GM19238 (cell line): Measurements from ENCODE around the gene NHLRC4.

Experiments used
- DNase-seq: peaks from one replicate; pipeline ENCODE4 v3.0.0; 2011; ENCODE audit warnings: low spot score; ENCODE audit not compliant: insufficient read length

Gene NHLRC4

DNA sequence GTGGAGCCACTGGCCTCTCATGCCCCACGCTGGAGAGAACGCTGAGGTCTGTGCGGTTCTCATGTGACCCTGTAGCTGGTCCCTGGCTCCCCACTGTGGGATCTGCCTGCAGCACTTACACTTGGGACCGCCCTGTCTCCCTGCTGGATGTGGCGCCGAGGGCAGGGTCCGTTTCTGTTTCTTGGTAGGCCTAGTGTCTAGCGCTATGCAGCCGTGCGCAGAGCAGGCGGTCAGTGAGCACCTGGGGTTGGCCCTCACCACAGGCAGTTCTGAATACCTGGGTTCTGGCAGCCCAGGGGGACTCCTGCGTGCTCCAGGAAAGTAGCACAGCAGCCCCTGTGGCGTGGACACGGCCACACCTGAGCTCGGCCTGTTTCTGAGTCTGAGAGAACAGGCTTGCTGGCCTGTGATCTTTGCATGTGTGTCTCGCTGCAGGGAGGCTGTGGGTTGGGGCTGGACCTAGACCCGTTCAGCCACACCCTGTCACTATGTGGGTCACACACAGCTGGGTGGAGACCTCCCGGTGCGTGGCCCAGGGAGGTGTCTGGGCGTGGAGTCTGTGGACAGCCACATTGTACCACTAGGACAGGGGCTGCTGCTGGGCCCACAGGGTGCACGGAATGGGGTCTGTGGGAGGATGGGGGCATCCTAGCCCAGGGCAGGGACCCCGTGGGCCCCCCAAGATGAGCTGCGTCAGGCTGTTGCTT is 36.5 kb upstream of the NHLRC4 start:
- DNase-seq: no peak

DNA sequence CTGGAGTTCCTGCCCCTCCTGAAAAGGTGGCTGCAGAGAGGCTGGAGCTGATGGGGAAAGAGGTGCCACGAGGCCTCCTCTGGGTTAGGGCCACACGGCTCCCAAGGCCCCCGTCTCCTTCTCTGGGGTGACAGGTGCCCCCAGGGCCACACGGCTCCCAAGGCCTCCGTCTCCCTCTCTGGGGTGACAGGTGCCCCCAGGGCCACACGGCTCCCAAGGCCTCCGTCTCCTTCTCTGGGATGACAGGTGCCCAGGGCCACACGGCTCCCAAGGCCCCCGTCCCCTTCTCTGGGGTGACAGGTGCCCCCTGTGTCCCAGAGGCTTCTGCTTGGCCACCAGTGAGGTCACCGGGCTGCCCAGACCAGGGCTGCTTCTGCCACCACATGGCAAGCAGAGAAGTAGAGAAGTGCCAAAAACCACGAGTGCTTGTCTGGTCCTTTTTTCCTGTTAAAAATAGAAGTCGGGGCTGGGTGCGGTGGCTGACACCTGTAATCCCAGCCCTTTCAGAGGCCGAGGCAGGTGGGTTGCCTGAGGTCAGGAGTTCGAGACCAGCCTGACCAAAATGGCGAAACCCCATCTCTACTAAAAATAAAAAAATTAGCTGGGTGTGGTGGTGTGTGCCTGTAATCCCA is 35.2 kb upstream of the NHLRC4 start:
- no peak for DNase-seq

DNA sequence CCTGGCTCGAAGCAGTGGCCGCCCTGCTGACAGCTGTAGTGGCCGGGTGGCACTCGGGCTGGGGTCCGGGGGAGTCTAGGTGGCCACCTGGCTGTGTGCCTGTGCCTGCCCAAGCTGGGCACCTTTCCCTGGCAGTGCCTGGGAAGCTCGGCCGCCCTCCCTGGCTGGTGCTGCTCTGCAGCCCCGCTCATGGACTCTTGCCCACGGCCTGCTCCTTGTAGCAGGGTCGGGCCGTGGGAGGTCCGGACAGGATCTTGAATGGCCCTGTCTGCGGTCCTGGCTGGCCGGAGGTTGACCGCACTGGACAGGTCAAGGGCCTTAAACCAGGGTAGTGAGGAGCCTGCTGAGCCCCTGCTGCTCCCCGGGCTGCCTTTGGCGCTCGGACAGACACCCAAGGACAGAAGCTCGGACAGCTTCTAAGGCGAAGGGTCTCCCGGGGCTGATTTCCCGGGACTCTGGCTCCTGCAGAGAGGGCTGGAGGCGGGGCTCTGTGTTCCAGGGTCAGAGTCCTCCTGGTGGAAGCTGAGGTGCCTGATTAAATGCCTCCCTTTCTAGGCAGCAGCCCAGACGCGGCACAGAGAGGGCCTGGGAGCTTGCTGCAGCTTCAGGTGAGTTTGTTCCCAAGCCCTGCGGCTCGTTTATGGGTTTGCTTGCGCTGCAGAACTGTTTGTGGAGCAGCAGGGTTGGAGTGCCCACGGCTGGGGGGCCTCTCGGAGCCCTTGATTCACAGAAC is 33.2 kb upstream of the NHLRC4 start:
- no peak for DNase-seq

DNA sequence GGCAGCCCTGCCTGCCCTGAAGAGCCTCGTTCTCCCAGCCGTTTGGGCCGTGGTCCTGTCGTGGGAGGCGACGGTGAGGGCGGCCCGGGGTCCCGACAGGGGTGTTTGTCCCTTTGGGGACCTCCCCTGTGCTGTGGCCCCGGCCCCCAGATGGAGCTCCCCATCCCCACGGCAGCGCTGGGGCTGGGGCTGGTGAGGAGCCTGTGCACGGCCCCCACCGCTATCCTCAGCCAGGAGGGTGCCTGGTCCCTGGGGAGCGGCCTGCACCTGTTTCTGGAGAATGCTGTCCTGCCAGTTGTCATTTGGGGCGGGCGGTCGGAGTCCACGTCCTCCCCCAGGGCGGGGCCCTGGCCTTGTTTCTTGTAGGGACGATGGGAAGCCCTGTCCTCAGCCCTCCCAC is 32.7 kb upstream of the NHLRC4 start:
- no peak for DNase-seq

DNA sequence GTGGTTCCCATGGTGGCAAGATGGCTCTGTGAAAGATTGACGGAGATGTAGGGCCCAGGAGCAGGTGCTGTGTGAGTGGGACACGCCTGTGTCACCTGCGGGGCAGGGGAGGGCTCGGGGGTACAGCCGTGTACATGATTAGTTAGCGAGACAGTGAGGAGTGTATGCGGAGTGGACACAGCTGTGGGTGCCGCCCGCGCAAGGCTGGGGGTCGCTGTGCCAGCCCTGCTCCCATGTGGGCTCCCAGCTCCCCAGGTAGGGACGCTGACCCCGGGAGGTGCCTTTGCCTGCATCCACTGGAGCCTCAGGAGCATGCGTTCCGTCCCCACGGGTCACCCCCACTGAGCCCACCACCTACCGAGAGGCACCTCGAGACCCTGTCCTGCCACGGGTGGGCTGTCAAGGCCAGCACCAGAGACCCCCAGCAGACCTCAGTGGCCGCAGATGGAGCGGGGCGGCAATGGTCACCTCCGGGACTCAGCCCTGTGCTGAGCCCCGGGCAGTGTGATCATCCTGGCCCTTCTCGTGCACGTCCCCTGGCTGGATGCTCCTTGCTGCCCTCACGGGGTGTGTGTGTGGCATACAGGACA is 31.9 kb upstream of the NHLRC4 start:
- DNase-seq: no peak

DNA sequence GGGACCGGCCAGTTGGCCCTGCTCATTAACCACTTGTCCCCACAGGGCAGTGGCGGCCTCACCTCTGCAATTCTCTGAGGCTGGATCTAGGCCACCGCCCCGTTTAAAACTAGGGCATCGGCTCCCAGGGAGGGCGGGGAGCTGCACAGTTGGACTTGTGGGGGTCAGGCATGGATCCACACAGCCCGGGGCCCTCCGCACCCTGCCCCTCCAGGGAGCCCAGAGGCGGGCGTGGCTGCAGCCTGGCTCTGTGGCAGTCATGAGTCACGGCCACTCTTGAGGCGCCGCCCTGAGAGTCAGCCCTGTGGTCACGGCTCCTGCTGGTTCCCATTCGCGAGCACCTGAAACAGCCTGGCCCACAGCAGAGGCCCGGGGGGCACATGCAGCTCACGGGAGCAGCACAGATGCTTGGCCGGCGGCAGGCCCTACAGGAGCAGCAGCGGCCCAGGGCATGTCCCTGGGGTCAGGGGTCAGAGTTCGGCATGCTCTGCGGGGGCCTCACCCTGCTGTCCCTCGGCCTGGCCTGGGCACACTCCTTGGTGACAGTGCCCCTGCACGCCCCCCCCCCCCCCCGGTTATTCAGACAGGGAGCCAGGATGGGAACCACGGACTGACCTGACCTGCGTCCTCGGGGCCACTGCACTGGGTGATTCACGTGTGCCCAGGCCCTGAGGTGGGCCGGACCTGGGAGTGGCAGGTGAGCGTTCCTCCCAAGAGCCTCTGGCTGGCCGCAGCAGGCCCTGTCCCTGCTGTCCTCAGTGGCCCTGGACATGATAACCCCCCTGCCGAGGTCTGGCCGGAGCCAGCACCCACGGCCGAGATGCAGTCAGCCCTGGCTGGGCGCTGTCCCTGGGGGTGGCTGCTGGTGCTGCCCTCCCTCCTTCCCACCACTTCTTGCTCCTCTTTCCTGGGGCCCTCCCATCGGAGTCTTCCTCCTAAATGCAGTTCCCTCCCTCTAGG is 31.1 kb upstream of the NHLRC4 start:
- no peak for DNase-seq

DNA sequence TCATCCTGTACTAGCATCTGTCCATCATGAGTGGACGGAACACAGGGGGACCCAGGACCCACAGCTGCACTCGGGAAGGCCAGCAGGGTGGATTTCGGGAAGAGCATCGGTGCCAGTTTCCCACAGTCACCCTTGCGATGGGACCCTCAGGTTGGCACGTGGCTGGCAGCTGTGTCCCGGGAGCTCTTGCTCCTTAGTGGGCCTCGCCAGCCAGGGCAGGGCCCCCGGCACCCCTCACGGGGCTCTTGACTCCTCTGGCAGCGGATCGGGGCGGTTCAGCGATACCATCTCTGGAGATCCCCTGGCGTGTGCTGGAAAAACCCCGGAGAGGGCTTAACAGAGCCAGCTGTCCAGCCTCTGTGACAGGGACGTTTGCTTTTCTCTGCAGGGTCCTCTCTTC is 30.1 kb upstream of the NHLRC4 start:
- no peak for DNase-seq

DNA sequence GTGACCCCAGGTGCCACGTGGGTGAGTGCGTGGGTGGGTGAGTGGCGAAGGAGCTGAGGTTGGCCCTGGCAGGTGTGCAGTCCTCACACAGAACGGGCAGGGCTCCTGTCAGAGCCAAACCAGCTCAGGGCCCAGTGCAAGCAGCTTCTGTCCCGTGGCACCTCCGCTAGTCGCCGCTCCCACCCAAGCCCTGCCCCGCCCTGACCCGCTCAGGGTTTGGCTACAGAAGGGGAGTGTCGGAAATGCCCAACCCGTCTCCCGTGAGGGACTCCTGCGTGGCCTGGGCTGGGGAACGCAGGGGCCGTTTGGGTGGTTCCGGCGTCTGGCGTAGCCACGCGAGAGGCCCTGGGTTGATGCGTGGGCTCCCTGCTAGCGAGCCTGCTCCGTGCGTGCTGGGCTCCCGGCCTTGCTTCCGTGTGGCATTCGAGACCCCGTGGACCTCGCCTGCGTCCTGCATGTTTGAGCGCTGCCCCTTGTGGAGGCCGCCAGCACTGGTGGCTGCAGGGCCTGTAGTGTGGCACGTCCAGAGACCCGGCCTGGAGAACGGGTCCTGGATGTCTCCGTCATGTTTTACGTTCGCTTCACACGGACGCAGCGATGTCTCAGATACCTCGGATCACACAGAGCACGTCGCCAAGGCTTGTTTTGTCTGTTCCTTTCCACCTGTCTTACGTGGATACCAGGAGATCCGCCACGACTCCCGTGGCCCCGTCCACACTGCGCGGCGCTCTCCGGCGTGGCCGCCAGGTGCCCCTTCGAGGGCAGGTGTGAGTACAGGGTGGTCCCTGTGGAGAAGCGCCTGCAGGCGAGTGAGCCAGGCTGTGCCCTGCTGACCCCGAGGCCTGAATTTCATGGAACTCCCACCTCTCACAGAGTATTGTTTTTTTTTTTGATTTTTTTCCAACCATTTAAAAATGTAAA is 29.1 kb upstream of the NHLRC4 start:
- DNase-seq: no peak

DNA sequence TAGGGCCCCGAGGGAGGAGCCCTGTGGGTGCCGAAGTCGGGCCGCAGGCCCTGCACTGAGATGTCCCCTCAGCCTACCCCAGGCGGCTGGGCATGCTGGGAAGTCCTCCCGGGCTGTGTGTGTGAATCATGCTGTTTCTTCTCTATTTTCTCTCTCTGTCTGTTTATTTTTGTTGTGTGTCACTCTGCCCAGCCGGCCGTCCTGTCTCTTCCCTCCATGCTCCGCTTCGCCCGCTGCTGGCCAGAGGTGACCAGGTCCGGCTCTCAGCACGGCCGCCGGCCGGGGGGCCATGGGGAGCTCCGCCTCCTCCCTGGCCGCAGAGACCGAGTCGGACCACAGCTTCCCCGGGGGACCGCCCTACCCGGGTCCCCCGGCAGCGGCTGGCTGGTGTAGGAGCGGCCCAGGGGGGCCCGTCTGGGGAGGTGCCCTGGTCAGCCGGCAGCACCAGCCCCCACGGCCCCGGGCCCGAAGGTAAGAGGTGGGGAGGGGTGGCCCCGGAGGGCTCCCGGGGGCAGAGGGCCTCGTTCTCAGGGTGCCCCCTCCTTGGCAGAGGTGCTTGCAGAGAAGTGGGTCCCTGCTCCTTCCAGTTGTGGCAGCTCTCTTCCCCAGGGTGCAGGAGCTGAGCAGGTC is 26.8 kb upstream of the NHLRC4 start:
- DNase-seq: no peak

DNA sequence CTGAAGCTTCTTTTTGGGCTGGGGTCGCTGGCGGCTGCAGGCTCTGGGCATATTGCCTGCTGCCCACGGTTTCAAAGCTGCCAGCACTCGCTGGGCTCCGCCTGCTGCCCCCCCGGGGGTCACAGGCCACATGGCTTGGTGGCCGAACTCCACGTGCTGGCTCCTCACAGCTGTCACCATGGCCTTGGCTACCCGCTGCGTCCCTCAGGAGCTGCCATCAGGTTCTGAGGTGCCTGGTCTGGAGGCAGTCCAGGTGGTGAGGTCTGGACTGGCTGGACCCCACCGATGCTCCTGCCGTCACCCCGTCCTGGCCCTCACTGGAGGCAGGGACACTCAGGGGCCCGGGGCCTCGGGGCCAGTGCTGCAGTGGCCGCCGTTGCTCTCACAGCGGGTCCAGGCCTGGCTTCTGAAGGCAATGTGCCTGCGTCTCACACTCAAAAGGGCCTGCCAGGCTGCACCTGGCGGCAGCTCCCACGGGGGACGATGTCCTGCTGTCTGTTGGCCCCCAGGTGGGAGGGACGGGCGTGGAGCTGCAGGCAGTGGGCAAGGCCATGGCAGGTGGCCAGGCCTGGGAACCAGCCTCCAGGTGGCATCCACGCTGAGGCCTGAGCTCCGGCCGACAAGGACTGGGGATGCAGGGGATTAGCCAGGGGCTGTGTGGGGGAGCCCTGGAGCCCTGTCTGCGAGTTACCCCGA is 26.0 kb upstream of the NHLRC4 start:
- no peak for DNase-seq

DNA sequence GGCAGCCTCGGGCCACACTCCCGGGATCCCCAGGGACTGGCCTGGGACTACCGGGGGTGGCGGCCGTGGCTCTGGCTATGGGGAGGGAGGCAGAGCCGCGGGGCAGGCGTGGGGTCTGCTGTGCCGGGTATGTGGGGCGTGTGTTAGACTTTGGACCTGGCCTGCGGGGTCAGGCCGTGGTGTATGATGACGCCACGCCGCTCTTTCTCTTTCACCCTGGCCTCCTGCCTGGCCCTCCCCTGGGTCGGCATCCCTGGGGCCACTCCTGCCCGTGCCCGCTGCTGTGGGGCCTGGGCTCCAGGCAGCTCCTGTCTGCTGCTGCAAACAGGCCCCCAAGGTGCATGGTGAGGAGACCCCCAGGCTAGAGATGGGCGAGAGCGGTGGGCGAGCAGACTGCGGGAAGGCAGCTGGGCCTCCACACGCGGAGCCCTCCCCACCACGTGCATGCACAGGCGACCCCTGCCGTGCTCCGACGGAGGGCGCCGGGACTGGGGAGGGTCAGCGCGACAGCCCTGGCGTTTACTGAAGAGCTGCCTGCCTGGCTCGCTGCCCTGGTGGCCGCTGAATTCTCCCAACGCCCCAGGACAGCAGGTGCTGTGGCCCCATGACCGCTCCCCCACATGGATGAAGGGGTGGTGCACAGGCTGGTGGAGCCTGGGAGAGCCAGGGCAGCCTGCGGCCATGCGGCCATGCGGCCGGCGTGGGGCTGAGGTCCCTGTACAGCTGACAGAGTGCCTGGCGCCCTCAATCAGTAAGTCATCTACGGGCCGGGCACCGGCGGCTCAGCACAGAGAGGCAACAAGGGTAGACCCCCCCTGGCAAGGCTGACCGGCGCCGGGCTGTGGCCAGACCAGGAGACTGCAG is 23.3 kb upstream of the NHLRC4 start:
- no peak for DNase-seq

DNA sequence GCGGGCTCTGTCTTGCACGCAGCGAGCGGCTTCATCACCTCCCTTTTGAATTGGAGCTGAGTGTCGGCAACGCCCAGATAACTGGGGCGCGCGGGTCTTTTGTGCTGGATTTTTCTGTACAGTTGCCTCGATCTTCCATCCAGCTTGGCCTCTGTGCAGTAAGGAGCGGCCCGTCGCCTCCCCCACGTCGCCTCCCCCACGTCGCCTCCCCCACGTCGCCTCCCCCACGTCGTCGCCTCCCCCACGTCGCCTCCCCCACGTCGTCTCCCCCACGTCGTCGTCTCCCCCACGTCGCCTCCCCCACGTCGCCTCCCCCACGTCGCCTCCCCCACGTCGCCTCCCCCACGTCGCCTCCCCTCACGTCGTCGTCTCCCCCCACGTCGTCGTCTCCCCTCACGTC is 22.3 kb upstream of the NHLRC4 start:
- no peak for DNase-seq

DNA sequence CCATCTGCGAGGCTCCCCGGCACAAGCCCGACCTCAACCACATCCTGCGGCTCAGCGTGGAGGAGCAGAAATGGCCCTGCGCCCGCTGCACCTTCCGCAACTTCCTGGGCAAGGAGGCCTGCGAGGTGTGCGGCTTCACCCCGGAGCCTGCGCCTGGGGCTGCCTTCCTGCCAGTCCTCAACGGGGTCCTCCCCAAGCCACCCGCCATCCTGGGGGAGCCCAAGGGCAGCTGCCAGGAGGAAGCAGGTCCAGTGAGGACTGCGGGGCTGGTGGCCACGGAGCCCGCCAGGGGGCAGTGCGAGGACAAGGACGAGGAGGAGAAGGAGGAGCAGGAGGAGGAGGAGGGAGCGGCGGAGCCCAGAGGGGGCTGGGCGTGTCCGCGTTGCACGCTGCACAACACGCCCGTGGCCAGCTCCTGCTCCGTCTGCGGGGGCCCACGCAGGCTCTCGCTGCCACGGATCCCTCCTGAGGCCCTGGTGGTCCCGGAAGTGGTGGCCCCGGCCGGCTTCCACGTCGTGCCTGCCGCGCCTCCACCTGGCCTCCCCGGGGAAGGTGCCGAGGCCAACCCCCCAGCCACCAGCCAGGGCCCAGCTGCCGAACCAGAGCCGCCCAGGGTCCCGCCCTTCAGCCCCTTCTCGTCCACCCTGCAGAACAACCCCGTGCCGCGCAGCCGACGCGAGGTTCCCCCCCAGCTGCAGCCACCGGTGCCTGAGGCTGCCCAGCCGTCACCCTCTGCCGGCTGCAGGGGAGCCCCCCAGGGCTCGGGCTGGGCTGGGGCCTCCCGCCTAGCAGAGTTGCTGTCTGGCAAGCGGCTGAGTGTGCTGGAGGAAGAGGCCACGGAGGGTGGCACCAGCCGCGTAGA is 19.7 kb upstream of the NHLRC4 start:
- no peak for DNase-seq

DNA sequence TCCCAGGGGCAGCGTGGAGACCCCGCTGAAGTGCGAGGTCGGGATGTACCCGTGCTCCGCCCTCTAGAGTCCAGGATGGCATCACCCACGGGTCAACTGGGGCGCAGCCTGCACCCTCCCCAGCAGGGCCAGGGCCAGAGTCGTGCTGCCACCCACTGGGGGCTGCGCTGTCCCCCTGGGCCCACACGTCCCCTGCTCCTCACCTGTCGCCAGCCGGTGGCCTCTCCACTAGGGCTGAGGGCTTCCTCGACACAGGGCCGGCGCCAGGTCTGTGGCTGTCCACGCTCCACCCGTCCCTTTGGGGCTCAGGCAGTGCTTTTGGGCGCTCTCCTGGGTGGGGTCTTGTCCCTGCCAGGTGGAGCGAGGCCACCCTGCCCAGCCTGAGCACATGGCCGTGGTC is 18.2 kb upstream of the NHLRC4 start:
- no peak for DNase-seq

DNA sequence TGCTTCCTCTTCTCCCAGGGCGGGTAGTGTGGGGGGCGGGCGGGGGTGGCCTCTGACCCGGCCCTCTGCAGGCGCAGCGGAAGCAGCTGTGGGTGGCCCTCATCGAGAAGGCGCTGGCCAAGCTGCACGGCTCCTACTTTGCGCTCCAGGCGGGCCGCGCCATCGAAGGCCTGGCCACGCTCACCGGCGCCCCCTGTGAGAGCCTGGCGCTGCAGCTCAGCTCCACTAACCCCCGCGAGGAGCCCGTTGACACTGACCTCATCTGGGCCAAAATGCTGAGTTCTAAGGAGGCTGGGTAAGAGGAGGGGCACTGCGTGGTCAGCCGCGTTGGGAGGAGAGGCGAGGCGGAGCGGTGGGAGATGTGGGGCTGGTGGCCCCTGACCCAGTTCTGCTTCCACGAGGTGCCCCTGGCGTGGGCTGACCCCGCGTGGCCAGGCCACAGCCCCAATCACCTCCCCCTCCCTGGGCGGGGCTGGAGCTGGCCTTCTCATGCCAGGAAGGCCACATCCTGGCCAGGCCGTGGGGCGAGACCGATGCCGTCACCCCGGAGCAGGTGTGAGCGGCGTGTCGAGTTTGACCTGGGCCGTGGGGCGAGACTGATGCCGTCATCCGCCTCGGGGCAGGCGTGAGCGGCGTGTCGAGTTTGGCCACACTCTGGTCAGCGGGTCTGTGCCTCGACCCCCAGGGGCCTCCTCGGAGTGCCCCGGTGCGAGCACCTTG is 17.1 kb upstream of the NHLRC4 start:
- no peak for DNase-seq

DNA sequence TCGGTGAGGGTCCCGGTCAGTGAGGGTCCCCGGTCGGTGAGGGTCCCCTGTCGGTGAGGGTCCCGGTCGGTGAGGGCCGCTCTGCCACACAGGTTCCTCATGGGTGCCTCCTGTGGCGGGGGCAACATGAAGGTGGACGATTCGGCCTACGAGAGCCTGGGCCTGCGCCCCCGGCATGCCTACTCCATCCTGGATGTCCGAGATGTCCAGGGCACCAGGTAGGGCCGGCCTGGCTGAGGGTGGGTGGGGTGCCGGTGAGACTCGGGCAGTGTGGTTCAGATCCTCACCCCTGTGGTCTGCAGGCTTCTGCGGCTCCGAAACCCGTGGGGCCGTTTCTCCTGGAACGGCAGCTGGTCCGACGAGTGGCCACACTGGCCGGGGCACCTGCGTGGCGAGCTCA is 15.6 kb upstream of the NHLRC4 start:
- DNase-seq: no peak
